Liver (tissue), 9 donors: Measurements from ENCODE around the gene KLK7. TPM values are rescaled to one million over a fixed set of nuclear protein-coding genes. Genes with fewer than 3 reads are reported as not detected.

Source experiments
- DNase-seq: peaks from one replicate; pipeline ENCODE4 v3.0.0-alpha.2; 2017; ENCODE audit warnings: low spot score
- H3K27ac ChIP-seq, 2 donors: one replicate each; pipeline ENCODE4 v1.7.0; 2013; ENCODE audit warnings: inconsistent platforms in 2 of 2, low read length in 2 of 2, control low read depth in 1 of 2, low read depth in 1 of 2, mild to moderate bottlenecking in 1 of 2
- H3K27me3 ChIP-seq, 4 donors: one replicate each; pipeline versions ENCODE4 v1.6.1 to v1.7.0; 2013; ENCODE audit warnings: low read length in 3 of 4, inconsistent platforms in 1 of 4, mild to moderate bottlenecking in 1 of 4, moderate library complexity in 1 of 4; ENCODE audit not compliant: control insufficient read depth in 4 of 4, insufficient read depth in 4 of 4
- H3K36me3 ChIP-seq, 4 donors: one replicate each; pipeline versions ENCODE4 v1.6.1 to v1.7.0; 2013; ENCODE audit warnings: low read length in 3 of 4, mild to moderate bottlenecking in 3 of 4, low read depth in 1 of 4, moderate library complexity in 1 of 4; ENCODE audit not compliant: control insufficient read depth in 4 of 4, insufficient read depth in 3 of 4
- H3K4me1 ChIP-seq, 4 donors: one replicate each; pipeline versions ENCODE4 v1.6.1 to v1.7.0; 2013; ENCODE audit warnings: low read length in 3 of 4, mild to moderate bottlenecking in 3 of 4, moderate library complexity in 1 of 4; ENCODE audit not compliant: control insufficient read depth in 4 of 4, insufficient read depth in 4 of 4
- H3K4me3 ChIP-seq, 3 donors: one replicate each; pipeline versions ENCODE4 v1.6.1 to v1.7.0; 2013; ENCODE audit warnings: low read length in 3 of 3, control low read depth in 1 of 3, low read depth in 1 of 3, mild to moderate bottlenecking in 1 of 3
- H3K9ac ChIP-seq, 2 donors: one replicate each; pipeline ENCODE4 v1.7.0; 2013; ENCODE audit warnings: low read length in 2 of 2, mild to moderate bottlenecking in 2 of 2, moderate library complexity in 2 of 2, control low read depth in 1 of 2, low read depth in 1 of 2
- H3K9me3 ChIP-seq, 4 donors: one replicate each; pipeline versions ENCODE4 v1.6.1 to v1.7.0; 2013; ENCODE audit warnings: low read length in 3 of 4; ENCODE audit not compliant: control insufficient read depth in 4 of 4
- ATF3 ChIP-seq: IDR thresholded peaks from 2 replicates; pipeline ENCODE4 v1.6.1; 2016; ENCODE audit warnings: antibody characterized with exemption
- CTCF ChIP-seq: fragments of 150-350 bp; IDR thresholded peaks from 2 replicates; pipeline ENCODE4 v1.5.1; 2017; ENCODE audit warnings: improper control_type of control experiment, low read depth, low read length; ENCODE audit not compliant: missing input control
- FOXA1 ChIP-seq: IDR thresholded peaks from 2 replicates; pipeline ENCODE4 v1.6.1; 2016; ENCODE audit warnings: antibody characterized with exemption
- FOXA2 ChIP-seq: IDR thresholded peaks from 2 replicates; pipeline ENCODE4 v1.6.1; 2016; ENCODE audit warnings: antibody characterized with exemption
- GABPA ChIP-seq, 2 donors: IDR thresholded peaks in 1 of 2; conservative IDR thresholded peaks in 1 of 2; 2 replicates each; pipeline ENCODE4 v1.6.1; 2016; ENCODE audit warnings: antibody characterized with exemption in 2 of 2, mild to moderate bottlenecking in 1 of 2, moderate library complexity in 1 of 2
- HNF4G ChIP-seq: IDR thresholded peaks from 2 replicates; pipeline ENCODE4 v1.6.1; 2016; ENCODE audit warnings: antibody characterized with exemption
- MAX ChIP-seq: IDR thresholded peaks from 2 replicates; pipeline ENCODE4 v1.6.1; 2016; ENCODE audit warnings: antibody characterized with exemption
- RAD21 ChIP-seq, 2 donors: IDR thresholded peaks; 2 replicates each; pipeline ENCODE4 v1.6.1; 2016; ENCODE audit warnings: antibody characterized with exemption in 2 of 2, mild to moderate bottlenecking in 2 of 2
- RXRA ChIP-seq, 2 donors: IDR thresholded peaks; 2 replicates each; pipeline ENCODE4 v1.6.1; 2017 to 2018; ENCODE audit warnings: antibody characterized with exemption in 2 of 2, mild to moderate bottlenecking in 1 of 2
- TAF1 ChIP-seq: conservative IDR thresholded peaks from 2 replicates; pipeline ENCODE4 v1.6.1; 2016; ENCODE audit warnings: antibody characterized with exemption, mild to moderate bottlenecking
- YY1 ChIP-seq: IDR thresholded peaks from 2 replicates; pipeline ENCODE4 v1.6.1; 2016; ENCODE audit warnings: antibody characterized with exemption, mild to moderate bottlenecking
- ZBTB33 ChIP-seq: IDR thresholded peaks from 2 replicates; pipeline ENCODE4 v1.6.1; 2016; ENCODE audit warnings: antibody characterized with exemption
- WGBS: extraction: QIAGEN DNeasy Blood & Tissue Kit; methylation state at CpG from one replicate; pipeline ENCODE4 v1.1.7; 2013; 5-methylcytosine and 5-hydroxymethylcytosine counted together
- polyA plus RNA-seq, 2 donors: library from polyadenylated mRNA; stranded (reverse) in 1 of 2; unstranded in 1 of 2; fragments of 200-250 nt in 1 of 2; fragments of >200 nt in 1 of 2; fragmentation: Nextera tagmentation in 1 of 2; extraction: Ambion mirVana in 1 of 2; gene quantifications; one replicate each; pipeline versions ENCODE4 v1.2.1 to v1.2.3, GENCODE V29; 2013 to 2015
- total RNA-seq, 2 donors: library from RNA; depleted of rRNA; stranded (reverse); fragments of >200 nt; gene quantifications; one replicate each; pipeline ENCODE4 v1.2.3, GENCODE V29; 2014
- donor health status: healthy.
- donor health status: healthy.
- donor health status: healthy.
- donor health status: healthy.
- donor health status: healthy.

Gene KLK7
- total and polyA plus RNA-seq, 4 donors = not detected

GRCh38 chr19:50949861-50950260 lies 33.9 kb downstream of the KLK7 start:
- 68% methylated on average over 19 of the region's 19 CpGs for WGBS
- no peak for DNase-seq
- no peak for TF ChIP-seq FOXA2
- H3K27me3 ChIP-seq = peaks cover 0 to 7% (median 1%) of the 10 kb centered on the region in 4 donors
- H3K4me1 ChIP-seq = no peaks in the 10 kb centered on the region
- no peak overlapping the region for H3K9ac ChIP-seq
- H3K36me3 ChIP-seq = no peaks in the 10 kb centered on the region
- H3K27ac ChIP-seq = no peak overlapping the region
- no peaks in the 10 kb centered on the region for H3K9me3 ChIP-seq
- H3K4me3 ChIP-seq = no peak overlapping the region

- H3K27ac ChIP-seq = no peak overlapping the region
- WGBS = 65% methylated on average over 4 of the region's 4 CpGs
- DNase-seq = no peak
- no peak overlapping the region for H3K9ac ChIP-seq
- peaks cover 0 to 4% (median 1%) of the 10 kb centered on the region in 4 donors for H3K27me3 ChIP-seq
- TF ChIP-seq FOXA2 (no peak), HNF4G (no peak), MAX (no peak), ZBTB33 (no peak), CTCF (no peak), GABPA (IDR thresholded peaks at IDR 0.05 in 1 of 2, conservative IDR thresholded peaks at IDR 0.05 in 1 of 2) (no peak), YY1 (no peak), RXRA (IDR thresholded peaks at IDR 0.05) (no peak), FOXA1 (no peak), ATF3 (no peak), TAF1 (no peak)
- H3K36me3 ChIP-seq = no peaks in the 10 kb centered on the region
- H3K4me3 ChIP-seq = no peak overlapping the region
- no peaks in the 10 kb centered on the region for H3K4me1 ChIP-seq
- H3K9me3 ChIP-seq = no peaks in the 10 kb centered on the region
These were observed 36.6 kb downstream of the KLK7 start for GRCh38 chr19:50947123-50947522.

- no peak for DNase-seq
- Histone ChIP-seq H3K9me3 (peaks cover 0 to 2% (median under 1%) of the 10 kb centered on the region in 4 donors), H3K9ac (no peak overlapping the region), H3K4me3 (no peak overlapping the region), H3K27me3 (peaks cover 0 to 4% (median 0%) of the 10 kb centered on the region in 4 donors), H3K4me1 (no peaks in the 10 kb centered on the region), H3K36me3 (no peaks in the 10 kb centered on the region), H3K27ac (no peak overlapping the region)
- no peak for TF ChIP-seq ZBTB33
- TF ChIP-seq RAD21 (IDR thresholded peaks at IDR 0.05) = no peak
- TF ChIP-seq ATF3 = no peak
- WGBS = 59% methylated on average over 4 of the region's 4 CpGs
These were observed 38.9 kb downstream of the KLK7 start for GRCh38 chr19:50944795-50945194.
